ENCODE results near the gene ACTN4.

DNA sequence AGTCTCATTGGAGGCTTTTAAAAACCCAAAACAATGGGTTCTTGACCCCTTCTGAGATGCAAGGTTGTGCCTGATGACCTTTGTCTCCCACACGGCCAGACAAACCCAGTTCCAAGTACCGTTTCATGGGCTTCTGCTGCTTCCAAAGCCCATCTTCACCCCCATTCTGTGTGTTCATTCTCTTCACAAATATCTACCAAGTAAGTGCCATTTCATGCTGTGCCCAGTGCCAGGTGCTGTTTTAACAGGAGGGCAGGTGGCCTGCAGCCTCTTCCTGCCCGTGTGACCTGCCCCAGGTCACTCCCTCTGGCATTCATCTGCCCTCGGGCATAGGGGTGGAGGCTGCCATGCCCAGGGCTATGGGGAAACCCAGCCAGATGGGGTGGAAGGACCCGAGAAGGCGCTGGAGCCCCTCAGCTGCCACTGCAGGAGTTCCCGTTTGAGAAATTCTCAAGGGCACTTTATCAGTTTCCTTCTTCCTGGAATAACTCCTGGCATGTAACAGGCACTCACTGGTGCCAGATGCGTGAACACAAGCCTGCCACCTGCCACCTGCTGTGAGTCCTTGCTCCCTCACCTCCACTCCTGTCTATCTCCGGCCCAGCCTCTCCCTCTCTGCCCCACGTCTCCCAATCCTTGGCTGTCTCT is 84.3 kb downstream of the ACTN4 start:
- no peak for TF ChIP-seq CTCF (conservative IDR thresholded peaks at IDR 0.05 in 1 of 2, IDR thresholded peaks at IDR 0.05 in 1 of 2; ENCODE audit: extremely low read depth in 1 of 2, insufficient read depth in 1 of 2, low read depth in 1 of 2, low read length in 2 of 2)
- no peak for TF ChIP-seq EZH2 (IDR thresholded peaks at IDR 0.05; ENCODE audit: borderline replicate concordance, low read length)

All from mammary epithelial cell (primary cell).